Articular chondrocyte of knee joint (primary cell): Measurements from ENCODE around the gene ZNF10. TPM values are rescaled to one million over a fixed set of nuclear protein-coding genes. Genes with fewer than 3 reads are reported as not detected.

Source experiments
- total RNA-seq: library from RNA; depleted of rRNA; stranded (reverse); fragments of >200 nt; gene quantifications from 2 replicates; pipeline ENCODE4 v1.2.3, GENCODE V29; 2012

The ZNF10 gene
- 9.8 and 10.2 TPM in 2 replicates for total RNA-seq

DNA sequence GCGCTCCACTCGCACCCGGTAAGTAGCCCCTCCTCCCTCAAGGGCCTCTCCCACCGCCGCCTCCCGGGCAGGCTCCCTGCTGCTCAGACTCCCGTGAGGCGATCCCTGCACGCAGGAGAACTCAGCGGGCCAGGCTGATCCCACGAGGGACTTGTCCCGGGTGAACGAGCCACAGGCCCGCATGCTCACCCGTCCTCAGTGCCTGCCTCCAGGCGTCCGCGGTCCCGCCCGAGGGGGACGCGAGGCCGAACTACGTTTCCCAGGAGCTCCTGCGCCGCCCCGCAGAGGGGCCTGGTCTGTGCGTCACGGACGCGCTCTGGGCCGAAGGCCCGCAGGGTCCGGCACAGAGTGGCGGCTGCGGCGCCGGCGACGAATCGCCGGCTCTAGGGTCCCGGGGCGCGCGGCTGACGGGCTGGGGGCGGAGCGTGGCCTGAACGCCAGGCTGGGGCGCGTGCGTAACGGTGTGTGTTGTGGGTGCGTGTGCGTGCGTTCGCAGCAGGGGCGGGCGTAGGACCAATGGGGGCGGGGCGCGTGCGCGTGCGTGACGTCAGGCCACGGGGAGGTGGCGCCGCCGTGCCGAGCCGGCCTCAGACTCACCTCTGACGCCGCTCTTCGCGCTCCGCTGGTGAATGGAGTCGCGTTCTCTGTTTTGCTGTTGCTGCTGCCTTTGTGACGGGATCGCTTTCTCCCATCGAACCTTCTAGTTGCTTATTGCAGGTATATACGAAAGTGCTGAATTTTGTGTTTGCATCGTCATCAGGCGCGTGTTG, at the start of gene ZNF10, which contains the start of gene ZNF891:
Gene ZNF10, plus strand, starts transcription at position 590 of the 770 bp plus-strand sequence. CDS start 13,866 bp downstream, outside the sequence.
Gene ZNF891, minus strand, starts transcription at position 237 of the 770 bp plus-strand sequence. CDS start 8,356 bp downstream, outside the sequence.

DNA sequence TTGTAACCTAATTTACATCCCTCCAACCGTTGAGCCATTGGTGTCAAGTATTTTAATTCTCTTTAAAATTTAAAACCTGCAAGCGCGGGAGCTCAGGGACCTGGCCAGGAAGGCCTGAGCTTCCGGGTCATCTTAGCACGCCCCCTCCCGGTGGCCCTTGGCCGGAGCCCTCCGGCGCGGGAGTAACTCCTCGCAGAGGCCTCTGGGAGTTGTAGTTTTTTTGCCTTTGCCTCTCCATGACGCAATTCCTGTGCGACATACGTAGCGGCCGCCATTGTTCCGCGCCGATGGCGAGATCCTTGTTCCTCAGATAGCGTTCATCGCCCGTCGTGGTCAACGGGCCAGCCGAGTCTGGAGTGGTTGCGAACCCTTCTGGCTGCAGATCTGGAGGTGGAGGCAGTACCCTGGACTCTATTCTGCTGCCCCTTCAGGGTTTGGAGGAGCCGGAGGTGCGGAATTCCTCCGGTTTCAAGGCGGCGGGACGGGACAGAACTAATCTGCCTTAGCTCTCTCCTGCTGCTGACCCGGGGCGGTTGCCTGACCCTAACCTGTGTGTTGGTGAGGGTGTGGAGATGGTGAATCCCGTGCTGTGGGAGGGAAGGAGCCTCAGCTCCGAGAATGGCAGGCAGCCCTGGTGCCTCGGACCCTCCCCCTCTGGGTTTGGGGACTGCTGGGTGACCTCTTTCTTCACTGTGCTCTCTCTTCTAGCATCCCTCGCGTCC, 51.0 kb downstream of the ZNF10 start, which contains the start of gene ZNF268:
Gene ZNF268, plus strand, starts transcription at position 258 of the 722 bp plus-strand sequence. CDS start 503 bp downstream, outside the sequence.

Other genes with a start within 250 kb of the ZNF10 start
- 24.8 and 31.2 TPM in 2 replicates for gene CHFR, start 243.0 kb upstream of the ZNF10 start, total RNA-seq
- 15.7 and 22.5 TPM in 2 replicates for gene ZNF605, start 174.3 kb upstream of the ZNF10 start, total RNA-seq
- 11.3 and 14.2 TPM in 2 replicates for gene ZNF26, start 144.3 kb upstream of the ZNF10 start, total RNA-seq
- gene ZNF84, start 93.1 kb upstream of the ZNF10 start, total RNA-seq = 28.5 and 39.2 TPM in 2 replicates
- gene ZNF140, start 49.7 kb upstream of the ZNF10 start, total RNA-seq = 22.6 and 30.3 TPM in 2 replicates
- gene ZNF891, start 353 bp upstream of the ZNF10 start, total RNA-seq = 2.1 TPM in 2 replicates
- gene ZNF268, start 50.9 kb downstream of the ZNF10 start, total RNA-seq = 28.6 and 29.7 TPM in 2 replicates
- gene ANHX, start 105.2 kb downstream of the ZNF10 start, total RNA-seq = not detected in 2 replicates